GM18498 (cell line): ENCODE measurements around the gene CORT.
"Not testable (repeated sequence)": the region's sequence is repeated elsewhere in the genome, so short reads cannot be mapped to it uniquely, and the experiment has no call there.

Source experiments
- ATAC-seq: cut with Tn5 transposase; IDR thresholded peaks from one replicate; pipeline ENCODE4 v1.9.1; 2021; ENCODE audit warnings: mild to moderate bottlenecking, moderate library complexity; ENCODE audit not compliant: unreplicated experiment

CORT gene

GRCh38 chr1:10474309-10474612 lies 24.4 kb downstream of the CORT start:
- ATAC-seq = not testable (repeated sequence)

DNA sequence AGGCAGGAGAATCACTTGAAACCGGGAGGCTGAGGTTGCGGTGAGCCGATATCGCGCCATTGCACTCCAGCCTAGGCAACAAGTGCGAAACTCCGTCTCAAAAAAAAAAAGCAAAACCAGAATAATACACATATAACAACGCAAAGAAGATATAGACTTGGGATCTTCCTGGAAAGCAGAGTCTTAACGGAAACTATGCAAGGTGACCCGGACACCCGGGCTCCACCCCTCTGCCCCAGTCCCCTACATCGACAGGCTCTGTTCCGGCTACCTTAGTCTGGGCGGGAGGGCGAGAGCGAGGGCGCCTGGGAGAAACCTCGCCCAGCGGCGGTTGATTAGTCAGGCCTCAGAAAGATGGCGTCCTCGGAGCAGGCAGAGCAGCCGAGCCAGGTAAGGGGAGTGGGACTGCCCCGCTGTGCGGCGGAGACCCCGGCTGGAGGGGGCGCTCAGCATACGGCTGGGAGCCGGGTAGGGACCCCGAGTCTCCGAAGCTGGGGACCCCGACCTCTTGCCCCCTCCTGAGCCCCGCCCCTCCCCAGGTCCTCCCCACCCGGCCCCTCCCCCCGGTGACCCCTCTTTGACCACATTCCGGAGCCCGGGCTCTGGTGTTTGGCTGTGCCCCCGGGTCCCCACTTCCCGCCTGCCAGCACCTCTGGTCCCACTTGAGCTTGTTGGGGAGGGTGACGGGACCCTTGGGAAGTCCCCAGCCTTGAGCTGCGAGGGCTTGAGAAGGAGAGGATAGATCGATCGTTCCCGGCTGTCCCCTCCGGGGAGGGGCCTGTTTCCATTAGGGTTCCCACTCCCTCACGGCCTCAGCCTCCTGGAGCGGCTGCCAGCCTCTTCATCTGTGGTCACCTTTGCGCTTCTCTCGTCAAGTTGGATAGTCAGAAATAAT lies 25.0 kb downstream of the CORT start, which contains the start of gene PEX14:
Gene PEX14 (plus strand): TSS at position 338 of the 895 bp plus-strand sequence. CDS start 17 bp downstream, at position 355.
- peak; percentile 72 for ATAC-seq

GRCh38 chr1:10475510-10475909 lies 25.7 kb downstream of the CORT start:
- no peak for ATAC-seq

DNA sequence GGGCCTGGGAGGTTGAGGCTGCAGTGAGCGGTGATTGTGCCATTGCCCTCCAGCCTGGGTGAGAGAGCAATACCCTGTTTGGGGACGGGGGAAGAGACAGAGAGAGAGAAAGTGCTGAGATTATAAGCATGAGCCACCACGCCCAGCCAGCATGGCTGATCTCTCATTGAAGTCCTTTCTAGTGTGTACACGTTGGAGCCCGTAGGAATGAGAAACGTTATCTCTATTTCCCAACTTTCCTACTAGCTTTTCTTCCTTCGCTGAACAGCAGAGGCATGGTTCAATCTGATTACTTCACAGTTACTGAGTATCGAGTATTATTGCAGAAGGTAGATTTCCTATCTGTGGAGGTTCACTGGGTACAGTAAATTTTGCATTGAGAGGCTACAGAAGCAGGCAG lies 29.5 kb downstream of the CORT start:
- ATAC-seq = no peak

DNA sequence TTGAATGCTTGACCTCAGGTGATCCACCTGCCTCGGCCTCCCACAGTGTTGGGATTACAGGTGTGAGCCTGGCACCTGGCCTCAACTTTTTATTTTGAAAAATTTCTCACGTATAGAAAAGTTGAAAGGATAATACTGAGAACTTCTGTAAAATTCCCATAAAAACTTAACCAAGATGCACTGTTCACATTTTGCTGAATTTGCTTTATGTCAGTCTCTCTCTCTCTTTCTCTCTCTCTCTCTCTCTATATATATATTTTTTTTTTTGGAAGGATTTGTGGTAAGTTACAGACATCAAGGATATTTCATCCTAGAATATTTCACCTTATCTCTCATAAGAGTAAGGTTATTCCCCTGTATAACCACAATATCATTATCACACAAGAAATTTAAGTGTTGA lies 30.8 kb downstream of the CORT start:
- no peak for ATAC-seq

DNA sequence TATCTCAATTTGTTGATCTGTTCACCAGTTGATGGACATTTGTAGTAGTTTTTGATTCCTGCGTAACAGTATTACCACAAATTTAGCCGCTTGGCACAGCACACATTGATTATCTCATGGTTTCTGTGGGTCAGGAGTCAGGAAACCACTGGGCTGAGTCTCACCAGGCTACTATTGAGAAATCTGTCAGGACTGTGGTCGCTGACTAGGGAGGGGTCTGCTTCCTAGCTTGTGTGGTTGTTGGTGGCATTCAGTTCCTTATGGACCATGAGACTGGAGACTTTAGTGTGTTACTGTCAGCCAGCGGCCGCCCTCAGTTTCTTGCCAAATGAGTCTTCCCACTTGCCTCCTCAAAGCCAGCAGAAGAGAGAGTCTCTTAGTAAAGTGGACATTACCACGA lies 34.7 kb downstream of the CORT start:
- ATAC-seq = no peak

GRCh38 chr1:10489291-10490055 lies 39.6 kb downstream of the CORT start:
- no peak for ATAC-seq

DNA sequence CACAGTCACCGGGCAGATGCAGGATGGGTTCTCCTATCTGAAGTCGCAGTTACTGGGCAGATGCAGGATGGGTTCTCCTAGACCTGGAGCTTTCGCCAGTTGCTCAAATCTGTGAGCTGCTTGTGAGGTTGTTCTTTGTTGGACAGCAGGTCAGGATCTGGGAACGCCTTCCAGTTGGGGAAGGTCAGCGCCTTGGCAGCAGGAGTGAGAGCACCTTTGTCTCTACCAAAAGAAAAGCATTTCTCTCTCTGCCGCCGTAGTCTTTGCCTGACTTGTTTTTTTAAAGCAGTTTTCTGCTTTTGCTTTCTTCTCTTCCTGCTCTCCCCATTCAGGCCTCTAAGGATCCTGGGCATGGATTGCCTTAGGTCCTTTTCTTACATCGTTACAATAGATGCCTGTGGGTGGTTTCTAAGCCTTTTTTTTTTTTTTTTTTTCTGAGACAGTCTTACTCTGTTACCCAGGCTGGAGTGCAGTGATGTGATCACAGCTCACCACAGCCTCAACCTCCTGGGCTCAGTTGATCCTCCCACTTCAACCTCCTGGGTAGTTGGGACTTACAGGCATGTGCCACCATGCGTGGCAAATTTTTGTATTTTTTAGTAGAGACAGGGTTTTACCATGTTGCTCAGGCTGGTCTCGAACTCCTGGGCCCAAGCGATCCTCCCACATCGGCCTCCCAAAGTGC lies 40.6 kb downstream of the CORT start:
- no peak for ATAC-seq

DNA sequence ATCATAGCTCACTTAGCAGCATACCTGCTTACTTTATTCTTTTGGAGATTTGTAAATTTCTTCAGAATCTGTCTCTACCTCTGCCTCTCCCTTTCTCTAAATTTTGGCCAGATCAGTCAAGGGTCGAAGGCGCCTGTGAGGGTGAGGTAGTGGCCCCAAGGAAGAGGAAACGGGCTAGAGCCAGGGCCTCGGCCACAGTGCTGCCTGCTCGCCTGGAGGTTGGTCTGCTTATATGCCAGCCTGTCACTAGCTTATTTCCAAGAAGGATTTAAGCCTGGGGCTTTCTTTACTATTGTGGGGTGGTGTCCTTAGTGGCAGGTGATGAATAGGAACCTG lies 44.6 kb downstream of the CORT start:
- peak; percentile 3 for ATAC-seq

DNA sequence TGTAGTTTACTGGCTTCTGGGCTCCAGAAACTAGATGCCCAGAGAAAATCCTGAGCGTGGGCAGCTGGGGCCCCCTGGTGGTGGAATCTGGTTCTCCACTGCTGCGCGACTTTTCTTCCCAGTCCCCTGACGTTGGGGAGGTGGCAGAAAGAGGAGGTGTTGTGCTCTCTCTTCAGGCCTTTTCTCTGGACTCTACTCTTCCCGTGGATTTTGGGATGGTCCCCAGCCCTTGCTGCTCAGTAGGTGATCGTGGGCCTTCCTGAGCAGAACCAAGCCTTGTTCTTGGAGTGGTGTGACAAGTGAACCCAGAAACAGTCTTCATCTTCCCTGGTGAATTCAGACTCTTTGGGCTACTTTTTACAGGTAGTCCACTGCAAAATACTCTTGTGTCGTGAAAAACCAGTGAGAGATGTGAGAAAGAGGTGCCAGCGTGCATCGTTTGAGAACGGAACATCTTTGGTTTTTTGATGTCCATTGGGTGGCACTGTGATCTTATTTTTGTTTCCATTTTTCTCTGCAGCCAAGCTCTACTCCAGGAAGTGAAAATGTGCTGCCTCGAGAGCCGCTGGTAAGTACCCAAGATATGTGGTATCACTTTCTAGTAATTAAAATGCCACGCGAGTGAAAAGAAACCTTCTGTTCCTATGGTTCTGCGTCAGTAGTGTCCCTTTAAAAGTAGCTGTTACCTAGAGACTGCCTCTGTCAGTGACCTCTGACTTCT lies 45.1 kb downstream of the CORT start:
- ATAC-seq = peak; percentile 73

DNA sequence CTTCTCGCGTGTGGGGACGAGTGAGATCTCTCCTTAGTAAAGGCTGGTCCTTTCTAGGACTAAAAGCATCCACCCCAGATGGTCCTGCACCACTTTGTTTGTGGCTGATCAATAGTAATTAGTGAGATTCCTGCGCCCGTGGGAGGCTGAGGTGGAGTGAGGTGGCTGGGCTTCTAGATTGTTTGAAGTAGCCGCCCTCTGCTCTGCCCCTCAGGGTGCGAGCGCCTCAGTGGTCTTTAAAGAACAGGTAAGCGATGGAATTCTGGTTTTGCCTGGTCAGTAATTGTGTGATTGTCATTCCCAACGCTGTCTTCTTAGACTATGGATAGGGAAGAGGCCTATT lies 45.6 kb downstream of the CORT start:
- ATAC-seq = no peak

DNA sequence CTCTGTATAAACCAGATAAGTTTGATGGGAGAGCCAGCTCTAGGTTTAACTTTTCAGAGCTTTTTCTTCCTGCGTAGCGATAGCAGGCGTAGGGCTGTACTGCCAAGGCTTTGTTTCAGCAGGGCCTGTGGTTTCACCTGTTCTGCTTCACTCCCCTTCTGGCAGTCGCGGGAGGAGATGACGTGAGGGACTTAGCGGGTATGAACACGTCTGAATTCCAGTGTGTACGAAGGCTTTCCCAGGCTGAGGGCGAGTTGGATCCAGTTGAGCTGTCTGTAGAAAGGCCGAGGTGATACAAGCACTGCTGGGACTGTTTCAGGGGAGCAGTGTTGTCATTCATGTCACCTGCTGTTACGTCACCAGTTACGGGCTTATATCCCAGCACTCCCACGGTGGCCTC lies 46.1 kb downstream of the CORT start:
- no peak for ATAC-seq

GRCh38 chr1:10497109-10497508 lies 47.3 kb downstream of the CORT start:
- ATAC-seq = no peak

GRCh38 chr1:10498231-10498630 lies 48.4 kb downstream of the CORT start:
- no peak for ATAC-seq
